CD14-positive monocyte (primary cell): ENCODE results near the gene AIG1. TPM values are rescaled to one million over a fixed set of nuclear protein-coding genes. Genes with fewer than 3 reads are reported as not detected.

ENCODE experiments used
- DNase-seq, 3 donors: peaks; one replicate each; pipeline ENCODE4 v3.0.0-alpha.2; 2011 to 2022
- H2AFZ ChIP-seq: 2 replicates; pipeline ENCODE4 v1.6.0; 2012; ENCODE audit warnings: mild to moderate bottlenecking, low read depth, low read length, inconsistent platforms; ENCODE audit not compliant: insufficient read depth, poor library complexity, severe bottlenecking
- H3K27ac ChIP-seq, 2 donors: 1 replicate in 1 of 2; 2 replicates in 1 of 2; pipeline ENCODE4 v1.5.1; 2012 to 2013; ENCODE audit warnings: low read length in 2 of 2, control low read depth in 1 of 2, inconsistent platforms in 1 of 2, low read depth in 1 of 2, mild to moderate bottlenecking in 1 of 2
- H3K27me3 ChIP-seq, 2 donors: one replicate each; pipeline versions ENCODE4 v1.6.0 to v1.6.1; 2011 to 2013; ENCODE audit warnings: low read length in 2 of 2; ENCODE audit not compliant: control insufficient read depth in 2 of 2, insufficient read depth in 2 of 2
- H3K36me3 ChIP-seq, 2 donors: replicated peaks in 1 of 2; 1 replicate in 1 of 2; 2 replicates in 1 of 2; pipeline versions ENCODE4 v1.5.1 to v1.6.1; 2012 to 2013; ENCODE audit warnings: low read length in 2 of 2, control low read depth in 1 of 2, inconsistent platforms in 1 of 2, mild to moderate bottlenecking in 1 of 2; ENCODE audit not compliant: insufficient read depth in 2 of 2, control insufficient read depth in 1 of 2
- H3K4me1 ChIP-seq, 2 donors: 1 replicate in 1 of 2; 2 replicates in 1 of 2; pipeline versions ENCODE4 v1.5.1 to v1.6.1; 2012 to 2013; ENCODE audit warnings: low read length in 2 of 2, control low read depth in 1 of 2, inconsistent platforms in 1 of 2, mild to moderate bottlenecking in 1 of 2, moderate library complexity in 1 of 2; ENCODE audit not compliant: insufficient read depth in 2 of 2, control insufficient read depth in 1 of 2
- H3K4me2 ChIP-seq: replicated peaks from 2 replicates; pipeline ENCODE3; 2012; ENCODE audit warnings: low read length, moderate library complexity, mild to moderate bottlenecking; ENCODE audit not compliant: poor library complexity, severe bottlenecking; ENCODE audit errors: extremely low read depth
- H3K4me3 ChIP-seq, 3 experiments: fragments of 200-600 bp in 1 of 3; sonication (generic) in 1 of 3; replicated peaks in 1 of 3; 1 replicate in 2 of 3; 2 replicates in 1 of 3; pipeline ENCODE4 v1.5.1; 2011 to 2013; ENCODE audit warnings: low read length in 3 of 3, mild to moderate bottlenecking in 3 of 3, control low read depth in 2 of 3, low read depth in 2 of 3, inconsistent platforms in 1 of 3, moderate library complexity in 1 of 3
- H3K79me2 ChIP-seq: 2 replicates; pipeline ENCODE4 v1.6.0; 2012; ENCODE audit warnings: mild to moderate bottlenecking, control low read depth, inconsistent platforms, low read length, moderate library complexity; ENCODE audit not compliant: insufficient read depth
- H3K9ac ChIP-seq: 2 replicates; pipeline ENCODE4 v1.6.0; 2017; ENCODE audit warnings: low read length, mild to moderate bottlenecking; ENCODE audit not compliant: insufficient read depth, poor library complexity, severe bottlenecking
- H3K9me3 ChIP-seq, 2 donors: replicated peaks in 1 of 2; 1 replicate in 1 of 2; 2 replicates in 1 of 2; pipeline versions ENCODE4 v1.5.1 to v1.6.1; 2012 to 2013; ENCODE audit warnings: low read length in 2 of 2, control low read depth in 1 of 2; ENCODE audit not compliant: control insufficient read depth in 1 of 2, insufficient read depth in 1 of 2
- H4K20me1 ChIP-seq: 2 replicates; pipeline ENCODE4 v1.6.0; 2012; ENCODE audit warnings: mild to moderate bottlenecking, low read length, control low read depth, moderate library complexity; ENCODE audit not compliant: insufficient read depth
- H3K27ac Mint-ChIP-seq, 7 donors: one replicate each; pipeline ENCODE4 v1.8.0; 2020; ENCODE audit warnings: mild to moderate bottlenecking in 7 of 7, mixed read lengths in 7 of 7, moderate library complexity in 6 of 7, inconsistent platforms in 2 of 7
- H3K27me3 Mint-ChIP-seq, 3 donors: one replicate each; pipeline ENCODE4 v1.8.0; 2021 to 2022; ENCODE audit warnings: low read depth in 3 of 3, mild to moderate bottlenecking in 3 of 3, mixed read lengths in 3 of 3, moderate library complexity in 3 of 3, inconsistent platforms in 1 of 3
- H3K36me3 Mint-ChIP-seq, 2 donors: one replicate each; pipeline ENCODE4 v1.8.0; 2020; ENCODE audit warnings: mixed read lengths in 2 of 2, inconsistent platforms in 1 of 2, mild to moderate bottlenecking in 1 of 2
- H3K4me1 Mint-ChIP-seq: one replicate; pipeline ENCODE4 v1.8.0; 2020; ENCODE audit warnings: mild to moderate bottlenecking, mixed read lengths
- H3K4me3 Mint-ChIP-seq, 2 donors: one replicate each; pipeline ENCODE4 v1.8.0; 2020; ENCODE audit warnings: mild to moderate bottlenecking in 2 of 2, mixed read lengths in 2 of 2, moderate library complexity in 1 of 2
- H3K9me3 Mint-ChIP-seq, 7 donors: one replicate each; pipeline ENCODE4 v1.8.0; 2020 to 2022; ENCODE audit warnings: mixed read lengths in 7 of 7, mild to moderate bottlenecking in 6 of 7, moderate library complexity in 6 of 7, inconsistent platforms in 2 of 7
- WGBS: methylation state at CpG from one replicate; pipeline ENCODE4 v1.1.5; 2013; ENCODE audit warnings: missing lambda C conversion rate; ENCODE audit not compliant: insufficient coverage; 5-methylcytosine and 5-hydroxymethylcytosine counted together
- intact Hi-C, 2 donors: fragments of 100-400 bp; cut with micrococcal nuclease; formaldehyde crosslinking; loops; one replicate each; pipeline versions ENCODE4 v1.15.0 to v1.15.1; 2023
- polyA plus RNA-seq, 3 donors: library from polyadenylated mRNA; depleted of rRNA in 1 of 3; unstranded in 2 of 3; stranded (reverse) in 1 of 3; fragments of 300-500 nt in 2 of 3; fragments of >200 nt in 1 of 3; fragmentation: Illumina TruSeq in 2 of 3; gene quantifications; 1 replicate in 2 of 3; 2 replicates in 1 of 3; pipeline ENCODE4 v1.2.3, GENCODE V29; 2012 to 2021
- TF ChIP-seq, protein P1 (sequence below): fragments of 200-600 bp; IDR thresholded peaks from one replicate; pipeline ENCODE4 v1.8.0; 2022; ENCODE audit warnings: antibody characterized with exemption, mild to moderate bottlenecking

AIG1 gene
- polyA plus RNA-seq, 3 donors = 6.7 to 7.6 (median 6.8) TPM

DNA sequence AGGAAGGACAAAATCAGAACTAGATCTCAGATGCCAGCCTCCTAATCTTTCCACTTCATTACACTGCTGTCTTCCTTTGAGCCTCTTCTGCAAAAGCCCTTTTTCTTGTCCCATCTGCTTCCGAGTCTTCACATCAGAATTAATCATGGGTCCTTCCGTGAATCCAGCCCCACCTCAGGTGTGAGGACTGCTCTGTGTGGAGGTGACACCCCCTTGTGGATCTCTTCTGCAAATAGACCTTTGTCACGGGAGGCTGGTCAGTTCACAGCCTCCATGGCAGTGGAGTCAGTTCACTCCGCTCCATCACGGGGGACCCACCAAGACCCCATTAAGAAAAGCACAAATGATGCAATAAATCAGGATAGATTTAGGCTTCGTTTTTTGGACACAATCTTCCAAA is 218.7 kb downstream of the AIG1 start:
- no peaks in the 10 kb centered on the region for H3K9me3 Mint-ChIP-seq
- Histone ChIP-seq H3K27me3 (no peaks in the 10 kb centered on the region), H3K27ac (no peak overlapping the region), H2AFZ (no peak overlapping the region), H4K20me1 (no peaks in the 10 kb centered on the region), H3K9ac (no peak overlapping the region), H3K4me1 (no peaks in the 10 kb centered on the region), H3K36me3 (no peaks in the 10 kb centered on the region), H3K79me2 (no peaks in the 10 kb centered on the region), H3K4me3 (no peak overlapping the region), H3K4me2 (no peak overlapping the region), H3K9me3 (no peaks in the 10 kb centered on the region)
- peaks cover 0 to 2% (median 0%) of the 10 kb centered on the region in 3 donors for H3K27me3 Mint-ChIP-seq
- no peak for DNase-seq
- no peak overlapping the region for H3K4me3 Mint-ChIP-seq
- no peaks in the 10 kb centered on the region for H3K36me3 Mint-ChIP-seq
- no CpG with 5 or more reads among the region's 6 CpGs for WGBS
- TF ChIP-seq, protein P1, sequence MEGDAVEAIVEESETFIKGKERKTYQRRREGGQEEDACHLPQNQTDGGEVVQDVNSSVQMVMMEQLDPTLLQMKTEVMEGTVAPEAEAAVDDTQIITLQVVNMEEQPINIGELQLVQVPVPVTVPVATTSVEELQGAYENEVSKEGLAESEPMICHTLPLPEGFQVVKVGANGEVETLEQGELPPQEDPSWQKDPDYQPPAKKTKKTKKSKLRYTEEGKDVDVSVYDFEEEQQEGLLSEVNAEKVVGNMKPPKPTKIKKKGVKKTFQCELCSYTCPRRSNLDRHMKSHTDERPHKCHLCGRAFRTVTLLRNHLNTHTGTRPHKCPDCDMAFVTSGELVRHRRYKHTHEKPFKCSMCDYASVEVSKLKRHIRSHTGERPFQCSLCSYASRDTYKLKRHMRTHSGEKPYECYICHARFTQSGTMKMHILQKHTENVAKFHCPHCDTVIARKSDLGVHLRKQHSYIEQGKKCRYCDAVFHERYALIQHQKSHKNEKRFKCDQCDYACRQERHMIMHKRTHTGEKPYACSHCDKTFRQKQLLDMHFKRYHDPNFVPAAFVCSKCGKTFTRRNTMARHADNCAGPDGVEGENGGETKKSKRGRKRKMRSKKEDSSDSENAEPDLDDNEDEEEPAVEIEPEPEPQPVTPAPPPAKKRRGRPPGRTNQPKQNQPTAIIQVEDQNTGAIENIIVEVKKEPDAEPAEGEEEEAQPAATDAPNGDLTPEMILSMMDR = no peak
- H3K4me1 Mint-ChIP-seq = peaks cover 6% of the 10 kb centered on the region
- intact Hi-C loops = no loop called here
- H3K27ac Mint-ChIP-seq = no peak overlapping the region

DNA sequence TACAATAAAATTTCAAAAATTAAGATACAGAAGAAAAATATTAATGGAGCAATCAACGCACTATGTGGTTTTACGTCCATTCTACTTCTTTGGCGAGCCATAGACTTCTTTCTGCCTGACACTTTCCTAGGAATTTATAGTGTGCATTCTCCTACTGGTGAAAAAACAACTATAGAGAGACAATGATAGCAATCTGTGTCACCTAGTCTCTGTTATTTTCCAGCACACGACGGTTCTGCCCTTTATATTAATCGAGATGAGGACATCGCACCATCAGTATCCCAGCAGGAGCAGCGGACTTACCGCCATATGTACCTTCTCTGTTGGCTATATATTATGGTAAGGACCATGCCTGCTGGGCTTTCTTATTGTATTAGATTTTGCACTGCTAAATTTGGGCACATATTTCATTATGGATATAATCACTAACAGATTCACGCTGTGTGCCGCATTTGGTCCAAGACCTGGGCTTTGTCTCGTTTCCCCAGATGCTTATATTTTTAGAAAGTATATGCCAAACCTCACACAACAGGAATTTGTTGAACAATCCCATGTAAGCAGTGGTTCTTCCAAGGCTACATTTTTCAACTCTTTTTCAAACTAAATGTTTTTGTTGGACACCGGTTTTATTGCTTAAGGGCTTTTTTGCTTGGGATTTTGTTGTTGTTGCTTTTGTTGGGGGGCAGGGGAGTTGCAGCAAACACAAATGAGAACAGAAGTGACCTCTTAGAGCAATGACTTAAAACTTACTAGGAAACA is 223.4 kb downstream of the AIG1 start:
- H3K79me2 ChIP-seq = no peaks in the 10 kb centered on the region
- no peaks in the 10 kb centered on the region for H3K9me3 ChIP-seq
- Mint-ChIP-seq H3K36me3 (no peaks in the 10 kb centered on the region), H3K9me3 (no peaks in the 10 kb centered on the region), H3K27me3 (peaks cover 0 to 2% (median 0%) of the 10 kb centered on the region in 3 donors), H3K27ac (no peak overlapping the region), H3K4me3 (no peak overlapping the region), H3K4me1 (no peaks in the 10 kb centered on the region)
- DNase-seq = no peak
- H3K36me3 ChIP-seq = no peaks in the 10 kb centered on the region
- no peaks in the 10 kb centered on the region for H3K4me1 ChIP-seq
- H4K20me1 ChIP-seq = no peaks in the 10 kb centered on the region
- H3K4me2 ChIP-seq = no peak overlapping the region
- H3K27ac ChIP-seq = no peak overlapping the region
- TF ChIP-seq, protein P1 = no peak
- 100% methylated on average over 2 of the region's 13 CpGs for WGBS
- H3K9ac ChIP-seq = no peak overlapping the region
- no peak overlapping the region for H2AFZ ChIP-seq
- no peak overlapping the region for H3K4me3 ChIP-seq
- H3K27me3 ChIP-seq = no peaks in the 10 kb centered on the region
- intact Hi-C loops = no loop called here
